ENCODE results near the gene DDX1. TPM values are rescaled to one million over a fixed set of nuclear protein-coding genes. Genes with fewer than 3 reads are reported as not detected.

The DDX1 gene
- total and polyA plus RNA-seq, 2 experiments from 2014 or later, result 72.6 to 101 TPM

DNA sequence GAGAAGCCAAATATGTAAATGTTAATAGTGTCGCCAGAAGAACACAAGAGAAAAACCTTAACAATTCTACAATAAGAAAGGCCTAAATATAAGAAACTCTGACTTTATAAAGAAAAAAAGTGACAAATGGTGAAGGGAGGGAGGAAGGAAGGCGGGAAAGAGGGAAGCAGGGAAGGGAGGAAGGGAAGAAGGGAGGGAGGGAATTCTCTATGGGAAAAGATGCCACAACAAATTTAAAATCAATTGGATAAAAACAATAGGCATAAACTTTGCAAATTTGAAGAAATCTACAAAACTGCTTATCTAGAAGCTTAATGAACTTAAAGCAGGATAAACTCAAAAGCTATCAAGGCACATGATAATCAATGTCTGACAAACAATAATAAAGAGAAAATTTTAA is 47.4 kb upstream of the DDX1 start:
- no peaks in the 10 kb centered on the region for H3K9me3 ChIP-seq (ENCODE audit: low read depth)
- no peak overlapping the region for H2AFZ ChIP-seq
- in situ Hi-C loops (cut with MboI), result no loop called here
- no peak overlapping the region for H3K4me2 ChIP-seq (ENCODE audit: unreplicated experiment)
- no peaks in the 10 kb centered on the region for H3K9me2 ChIP-seq (ENCODE audit: insufficient read depth)
- H3K27me3 ChIP-seq (replicated peaks; ENCODE audit: insufficient read depth), result no peaks in the 10 kb centered on the region
- no peaks in the 10 kb centered on the region; the same call in 1 of the 2 replicates for H3F3A ChIP-seq (ENCODE audit: insufficient read depth)
- no peaks in the 10 kb centered on the region for H3K4me1 ChIP-seq (ENCODE audit: insufficient read depth)
- no peak for DNase-seq
- peaks cover 5% of the 10 kb centered on the region; the same call in 1 of the 2 replicates for H3K36me3 ChIP-seq (ENCODE audit: low read depth)
- H3K4me3 ChIP-seq, result no peak overlapping the region
- TF ChIP-seq EZH2phosphoT487 (IDR thresholded peaks at IDR 0.05; ENCODE audit: insufficient read depth, low read depth) (no peak), EZH2 (IDR thresholded peaks at IDR 0.05; ENCODE audit: insufficient read depth, poor library complexity, severe bottlenecking) (no peak)
- H3K79me2 ChIP-seq (ENCODE audit: insufficient read depth), result peaks cover 47% of the 10 kb centered on the region
- no peak overlapping the region for H3K9ac ChIP-seq
- WGBS, 2 experiments (ENCODE audit: low coverage in 1 of 2, low lambda C conversion rate in 2 of 2, missing lambda C conversion rate in 2 of 2), result 88 to 96% methylated on average over 2 of the region's 2 CpGs
- H4K20me1 ChIP-seq (ENCODE audit: insufficient read depth), result no peaks in the 10 kb centered on the region
- no peak overlapping the region for H3K27ac ChIP-seq

DNA sequence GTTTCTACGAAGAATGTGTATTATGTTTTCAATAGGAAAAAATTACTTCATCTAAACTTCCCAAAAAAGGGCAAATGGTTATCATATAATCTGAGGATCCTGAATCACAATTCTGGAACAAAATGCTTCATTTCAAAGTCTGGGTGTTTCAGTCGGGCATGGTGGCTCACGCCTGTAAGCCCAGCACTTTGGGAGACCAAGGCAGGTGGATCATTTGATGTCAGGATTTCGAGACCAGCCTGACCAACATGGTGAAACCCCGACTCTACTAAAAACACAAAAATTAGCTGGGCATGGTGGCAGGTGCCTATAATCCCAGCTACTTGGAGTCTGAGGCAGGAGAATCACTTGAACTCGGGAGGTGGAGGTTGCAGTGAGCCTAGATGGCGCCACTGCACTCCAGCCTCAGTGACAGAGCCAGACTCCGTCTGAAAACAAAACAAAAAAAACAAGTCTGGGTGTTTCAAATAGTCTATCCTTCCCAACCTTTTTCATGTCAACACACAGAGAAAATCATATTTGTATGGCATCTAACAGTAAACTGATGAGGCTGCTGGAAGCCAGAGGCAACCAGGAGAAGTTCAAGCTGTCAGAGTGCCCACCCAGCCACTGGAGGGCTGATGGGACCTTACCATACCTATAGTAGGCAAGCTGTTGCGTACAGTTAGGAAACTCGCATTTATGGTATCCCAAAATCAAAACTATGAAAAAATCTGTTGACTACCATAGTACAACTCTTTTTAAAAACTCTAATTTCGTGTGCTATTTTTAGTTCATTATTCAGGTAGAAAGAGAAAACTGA is 45.2 kb upstream of the DDX1 start:
- 89 to 90% methylated on average over 11 of the region's 11 CpGs for whole genome bisulfite sequencing, 2 experiments (ENCODE audit: low coverage in 1 of 2, low lambda C conversion rate in 2 of 2, missing lambda C conversion rate in 2 of 2)
- Histone ChIP-seq H3K27ac (no peak overlapping the region), H3K79me2 (ENCODE audit: insufficient read depth) (peaks cover 34% of the 10 kb centered on the region), H3K27me3 (replicated peaks; ENCODE audit: insufficient read depth) (no peaks in the 10 kb centered on the region), H3K9me3 (ENCODE audit: low read depth) (no peaks in the 10 kb centered on the region), H3K9ac (no peak overlapping the region), H3F3A (ENCODE audit: insufficient read depth) (no peaks in the 10 kb centered on the region), H3K36me3 (ENCODE audit: low read depth) (peaks cover 11% of the 10 kb centered on the region), H3K4me2 (ENCODE audit: unreplicated experiment) (no peak overlapping the region), H3K9me2 (ENCODE audit: insufficient read depth) (no peaks in the 10 kb centered on the region), H3K4me1 (ENCODE audit: insufficient read depth) (no peaks in the 10 kb centered on the region), H2AFZ (no peak overlapping the region), H3K4me3 (no peak overlapping the region), H4K20me1 (ENCODE audit: insufficient read depth) (no peaks in the 10 kb centered on the region)
- in situ Hi-C loops (cut with MboI), result no loop called here
- TF ChIP-seq EZH2phosphoT487 (IDR thresholded peaks at IDR 0.05; ENCODE audit: insufficient read depth, low read depth) (no peak), EZH2 (IDR thresholded peaks at IDR 0.05; ENCODE audit: insufficient read depth, poor library complexity, severe bottlenecking) (no peak)
- no peak for DNase-seq

DNA sequence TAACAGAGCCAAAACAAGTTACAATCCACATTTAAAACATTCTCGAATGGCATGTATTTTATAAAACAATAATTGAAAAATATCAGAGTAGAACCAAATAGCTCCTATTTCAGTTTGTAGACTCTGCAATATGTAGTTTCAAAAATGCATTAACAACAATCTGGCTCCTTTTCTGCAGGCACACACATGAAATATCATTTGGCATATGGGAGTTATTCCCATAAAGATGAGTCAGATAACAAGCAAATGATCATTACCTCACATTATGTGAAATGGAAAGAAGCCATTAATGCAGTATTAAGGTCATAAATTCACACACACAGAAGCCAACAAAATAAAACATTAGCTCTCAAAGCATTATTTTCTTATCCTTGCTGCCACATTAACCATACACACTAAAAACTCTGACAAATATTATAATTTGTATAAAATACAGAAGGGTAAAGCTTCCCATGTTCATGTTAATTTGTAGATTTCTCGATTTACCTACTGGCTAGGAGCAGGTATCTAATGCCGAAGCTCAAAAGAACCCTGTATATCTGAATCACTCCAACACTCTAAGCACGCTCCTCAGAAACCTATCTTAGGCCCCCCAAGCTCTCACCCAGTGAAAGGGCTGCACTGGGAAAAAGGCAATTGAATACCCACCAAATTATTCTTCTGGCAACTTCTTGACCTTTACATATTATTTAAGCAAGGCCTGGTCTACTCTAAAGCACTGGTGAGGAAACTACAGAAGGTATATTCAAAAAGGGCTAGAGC is 44.4 kb upstream of the DDX1 start:
- in situ Hi-C loops (cut with MboI), result no loop called here
- peaks cover 17% of the 10 kb centered on the region for H3K36me3 ChIP-seq (ENCODE audit: low read depth)
- H3K9ac ChIP-seq, result no peak overlapping the region
- no peak overlapping the region for H3K4me2 ChIP-seq (ENCODE audit: unreplicated experiment)
- no peak overlapping the region for H3K4me3 ChIP-seq
- H3F3A ChIP-seq (ENCODE audit: insufficient read depth), result no peaks in the 10 kb centered on the region
- DNase-seq, result peak; percentile 24
- H3K79me2 ChIP-seq (ENCODE audit: insufficient read depth), result peaks cover 34% of the 10 kb centered on the region
- no peak overlapping the region for H2AFZ ChIP-seq
- no peak overlapping the region for H3K27ac ChIP-seq
- H3K9me3 ChIP-seq (ENCODE audit: low read depth), result no peaks in the 10 kb centered on the region
- no peaks in the 10 kb centered on the region for H3K4me1 ChIP-seq (ENCODE audit: insufficient read depth)
- H3K9me2 ChIP-seq (ENCODE audit: insufficient read depth), result no peaks in the 10 kb centered on the region
- H4K20me1 ChIP-seq (ENCODE audit: insufficient read depth), result no peaks in the 10 kb centered on the region
- 95 to 96% methylated on average over 4 of the region's 4 CpGs for WGBS, 2 experiments (ENCODE audit: low coverage in 1 of 2, low lambda C conversion rate in 2 of 2, missing lambda C conversion rate in 2 of 2)
- H3K27me3 ChIP-seq (replicated peaks; ENCODE audit: insufficient read depth), result no peaks in the 10 kb centered on the region
- TF ChIP-seq EZH2 (IDR thresholded peaks at IDR 0.05; ENCODE audit: insufficient read depth, poor library complexity, severe bottlenecking) (no peak), EZH2phosphoT487 (IDR thresholded peaks at IDR 0.05; ENCODE audit: insufficient read depth, low read depth) (no peak)

DNA sequence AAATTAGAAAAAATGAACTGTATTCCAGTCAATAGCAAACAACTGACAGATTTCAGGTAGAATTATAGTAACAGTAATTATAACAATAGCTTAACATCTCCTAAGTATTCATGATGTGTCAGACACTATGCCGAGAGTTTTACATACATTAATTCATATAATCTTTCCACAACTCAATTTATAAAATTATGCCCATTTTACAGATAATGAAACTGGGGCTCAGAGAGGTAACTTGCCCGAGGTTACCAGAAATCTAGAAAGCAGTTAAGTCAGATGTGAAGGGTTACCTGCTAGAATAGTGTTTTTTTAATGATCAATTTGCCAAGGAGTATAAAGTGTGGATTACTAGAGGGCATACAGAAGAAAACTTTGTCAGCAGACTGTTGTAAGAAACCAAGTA is 42.7 kb upstream of the DDX1 start:
- H3K9ac ChIP-seq, result no peak overlapping the region
- H3K36me3 ChIP-seq (ENCODE audit: low read depth), result peaks cover 25% of the 10 kb centered on the region
- H3K9me3 ChIP-seq (ENCODE audit: low read depth), result no peaks in the 10 kb centered on the region
- H3K9me2 ChIP-seq (ENCODE audit: insufficient read depth), result no peaks in the 10 kb centered on the region
- no peak overlapping the region for H3K4me3 ChIP-seq
- no peaks in the 10 kb centered on the region for H3K4me1 ChIP-seq (ENCODE audit: insufficient read depth)
- no peak overlapping the region for H2AFZ ChIP-seq
- H4K20me1 ChIP-seq (ENCODE audit: insufficient read depth), result no peaks in the 10 kb centered on the region
- no peak for DNase-seq
- H3K4me2 ChIP-seq (ENCODE audit: unreplicated experiment), result no peak overlapping the region
- peaks cover 31% of the 10 kb centered on the region for H3K79me2 ChIP-seq (ENCODE audit: insufficient read depth)
- in situ Hi-C loops (cut with MboI), result no loop called here
- no peak for TF ChIP-seq EZH2 (IDR thresholded peaks at IDR 0.05; ENCODE audit: insufficient read depth, poor library complexity, severe bottlenecking)
- no peak for TF ChIP-seq EZH2phosphoT487 (IDR thresholded peaks at IDR 0.05; ENCODE audit: insufficient read depth, low read depth)
- no peaks in the 10 kb centered on the region for H3K27me3 ChIP-seq (replicated peaks; ENCODE audit: insufficient read depth)
- no peaks in the 10 kb centered on the region for H3F3A ChIP-seq (ENCODE audit: insufficient read depth)
- 93 to 94% methylated on average over 2 of the region's 2 CpGs for WGBS, 2 experiments (ENCODE audit: low coverage in 1 of 2, low lambda C conversion rate in 2 of 2, missing lambda C conversion rate in 2 of 2)
- no peak overlapping the region for H3K27ac ChIP-seq

Data from GM23248 (cell line).